Stomach (tissue), 9 donors: ENCODE measurements around the gene LRRTM3. TPM values are rescaled to one million over a fixed set of nuclear protein-coding genes. Genes with fewer than 3 reads are reported as not detected.

Experiments used
- DNase-seq, 2 donors: peaks; one replicate each; pipeline versions ENCODE4 v3.0.0 to v3.0.0-alpha.2; 2013 to 2019
- H3K27ac ChIP-seq, 5 donors: fragments of 200-600 bp in 4 of 5; sonication (generic) in 4 of 5; one replicate each; pipeline ENCODE4 v1.5.1; 2013 to 2019; ENCODE audit warnings: mild to moderate bottlenecking in 1 of 5, moderate library complexity in 1 of 5
- H3K27me3 ChIP-seq, 3 donors: fragments of 200-600 bp; sonication (generic); one replicate each; pipeline ENCODE4 v1.5.1; 2017 to 2019; ENCODE audit warnings: mixed run types in 1 of 3
- H3K36me3 ChIP-seq, 4 donors: fragments of 200-600 bp; sonication (generic); 1 replicate in 3 of 4; 2 replicates in 1 of 4; pipeline ENCODE4 v1.5.1; 2016 to 2019
- H3K4me1 ChIP-seq, 4 donors: fragments of 200-600 bp; sonication (generic); one replicate each; pipeline ENCODE4 v1.5.1; 2016 to 2019
- H3K4me3 ChIP-seq, 4 donors: fragments of 200-600 bp; sonication (generic) in 3 of 4; one replicate each; pipeline ENCODE4 v1.5.1; 2016 to 2019; ENCODE audit warnings: mild to moderate bottlenecking in 1 of 4
- H3K9me3 ChIP-seq, 4 donors: fragments of 200-600 bp; sonication (generic); one replicate each; pipeline ENCODE4 v1.5.1; 2016 to 2019
- CTCF ChIP-seq, 7 experiments: fragments of 450-650 bp in 4 of 7; fragments of 200-600 bp in 3 of 7; sonication (generic) in 3 of 7; IDR thresholded peaks; one replicate each; pipeline ENCODE4 v1.5.1; 2016 to 2019; ENCODE audit warnings: antibody characterized with exemption in 7 of 7, control low read depth in 2 of 7, mild to moderate bottlenecking in 1 of 7
- EP300 ChIP-seq: sonication (generic); formaldehyde crosslinking; IDR thresholded peaks from one replicate; pipeline ENCODE4 v1.6.1; 2017; ENCODE audit warnings: antibody characterized with exemption
- POLR2A ChIP-seq, 4 donors: fragments of 450-650 bp; IDR thresholded peaks; one replicate each; pipeline ENCODE4 v1.6.1; 2016; ENCODE audit warnings: antibody characterized with exemption in 4 of 4, control low read depth in 2 of 4, mild to moderate bottlenecking in 1 of 4, moderate library complexity in 1 of 4
- POLR2AphosphoS5 ChIP-seq, 3 donors: sonication (generic); formaldehyde crosslinking; IDR thresholded peaks; one replicate each; pipeline ENCODE4 v1.6.1; 2016; ENCODE audit warnings: antibody characterized with exemption in 3 of 3
- WGBS, 5 donors: extraction: QIAGEN DNeasy Blood & Tissue Kit in 3 of 5; methylation state at CpG; one replicate each; pipeline versions ENCODE4 v1.1.5 to v1.1.7; 2013 to 2018; 5-methylcytosine and 5-hydroxymethylcytosine counted together
- intact Hi-C: fragments of 100-400 bp; cut with DNase I; formaldehyde crosslinking; loops from one replicate; pipeline ENCODE4 v1.15.1; 2023; ENCODE audit warnings: low total_unique reads
- polyA plus RNA-seq, 3 donors: library from polyadenylated mRNA; stranded (reverse); fragments of 200-250 nt; gene quantifications; one replicate each; pipeline ENCODE4 v1.2.3, GENCODE V29; 2013
- total RNA-seq, 5 donors: library from RNA; depleted of rRNA; stranded (reverse); fragments of >200 nt; gene quantifications; one replicate each; pipeline versions ENCODE4 v1.1.0 to v1.2.3, GENCODE V29; 2014 to 2016
- donor health status: healthy with polysubstance abuse.
- donor health status: Bipolar disorder and iron deficiency.
- donor health status: healthy.

LRRTM3 gene
- total and polyA plus RNA-seq, 8 donors, result 0.18 TPM; not detected in 7

GRCh38 chr10:67144530-67144929, 218.7 kb downstream of the LRRTM3 start:
- no peak for DNase-seq
- 59 to 98% (median 96%) methylated on average over 1 of the region's 1 CpG for WGBS, 5 donors
- Histone ChIP-seq H3K4me1 (no peaks in the 10 kb centered on the region), H3K9me3 (no peaks in the 10 kb centered on the region), H3K4me3 (no peak overlapping the region), H3K27ac (no peak overlapping the region), H3K36me3 (no peaks in the 10 kb centered on the region), H3K27me3 (no peaks in the 10 kb centered on the region)
- intact Hi-C loops, result no loop called here
- TF ChIP-seq POLR2AphosphoS5 (IDR thresholded peaks at IDR 0.05), result no peak
- no peak for TF ChIP-seq POLR2A (IDR thresholded peaks at IDR 0.05)
- no peak for TF ChIP-seq CTCF (IDR thresholded peaks at IDR 0.05)
- no peak for TF ChIP-seq EP300
